Measurements from ENCODE around the gene FGF14.
"Not testable (repeated sequence)": the region's sequence is repeated elsewhere in the genome, so short reads cannot be mapped to it uniquely, and the experiment has no call there.

Gene FGF14

GRCh38 chr13:102090532-102090931, 311.3 kb downstream of the FGF14 start:
- Histone ChIP-seq H3K27ac (no peak overlapping the region), H3K4me3 (no peak overlapping the region)
- TF ChIP-seq CTCF (IDR thresholded peaks at IDR 0.05) = no peak
- no peak for DNase-seq (ENCODE audit: low spot score)

- H3K4me3 ChIP-seq = no peak overlapping the region
- DNase-seq (ENCODE audit: low spot score) = no peak
- no peak overlapping the region for H3K27ac ChIP-seq
- no peak for TF ChIP-seq CTCF (IDR thresholded peaks at IDR 0.05)
Observed at GRCh38 chr13:102089722-102090121, 312.1 kb downstream of the FGF14 start.

GRCh38 chr13:102089177-102089576, 312.7 kb downstream of the FGF14 start:
- Histone ChIP-seq H3K27ac (no peak overlapping the region), H3K4me3 (no peak overlapping the region)
- TF ChIP-seq CTCF (IDR thresholded peaks at IDR 0.05) = no peak
- DNase-seq (ENCODE audit: low spot score) = no peak

GRCh38 chr13:102073251-102073650, 328.6 kb downstream of the FGF14 start:
- Histone ChIP-seq H3K4me3 (no peak overlapping the region), H3K27ac (no peak overlapping the region)
- no peak for DNase-seq (ENCODE audit: low spot score)
- no peak for TF ChIP-seq CTCF (IDR thresholded peaks at IDR 0.05)

- Histone ChIP-seq H3K4me3 (no peak overlapping the region), H3K27ac (no peak overlapping the region)
- no peak for DNase-seq (ENCODE audit: low spot score)
- no peak for TF ChIP-seq CTCF (IDR thresholded peaks at IDR 0.05)
Observed at GRCh38 chr13:102071711-102072110, 330.1 kb downstream of the FGF14 start.

GRCh38 chr13:102068323-102068722, 333.5 kb downstream of the FGF14 start:
- DNase-seq (ENCODE audit: low spot score); H3K27ac ChIP-seq; H3K4me3 ChIP-seq: not testable (repeated sequence)

GRCh38 chr13:102055090-102055779, 346.6 kb downstream of the FGF14 start:
- Histone ChIP-seq H3K27ac (no peak overlapping the region), H3K4me3 (no peak overlapping the region)
- TF ChIP-seq CTCF (IDR thresholded peaks at IDR 0.05) = no peak
- no peak for DNase-seq (ENCODE audit: low spot score)

All from coronary artery (tissue), 2 donors.